Suprapubic skin (tissue), 4 donors: ENCODE data around the gene ITGA1.

ENCODE experiments used
- EP300 ChIP-seq: sonication (generic); formaldehyde crosslinking; IDR thresholded peaks from one replicate; pipeline ENCODE4 v1.6.1; 2017; ENCODE audit warnings: antibody characterized with exemption
- POLR2A ChIP-seq, 2 donors: fragments of 450-650 bp; IDR thresholded peaks; one replicate each; pipeline ENCODE4 v1.6.1; 2017; ENCODE audit warnings: antibody characterized with exemption in 2 of 2, mild to moderate bottlenecking in 2 of 2, moderate library complexity in 2 of 2
- POLR2AphosphoS5 ChIP-seq, 3 donors: sonication (generic); formaldehyde crosslinking; IDR thresholded peaks; one replicate each; pipeline ENCODE4 v1.6.1; 2017; ENCODE audit warnings: antibody characterized with exemption in 3 of 3
- TF ChIP-seq, protein P1 (sequence below), 2 donors: fragments of 200-600 bp in 1 of 2; fragments of 450-650 bp in 1 of 2; sonication (generic) in 1 of 2; IDR thresholded peaks; one replicate each; pipeline ENCODE4 v1.5.1; 2016 to 2019; ENCODE audit warnings: antibody characterized with exemption in 2 of 2, mild to moderate bottlenecking in 1 of 2, moderate library complexity in 1 of 2

DNA sequence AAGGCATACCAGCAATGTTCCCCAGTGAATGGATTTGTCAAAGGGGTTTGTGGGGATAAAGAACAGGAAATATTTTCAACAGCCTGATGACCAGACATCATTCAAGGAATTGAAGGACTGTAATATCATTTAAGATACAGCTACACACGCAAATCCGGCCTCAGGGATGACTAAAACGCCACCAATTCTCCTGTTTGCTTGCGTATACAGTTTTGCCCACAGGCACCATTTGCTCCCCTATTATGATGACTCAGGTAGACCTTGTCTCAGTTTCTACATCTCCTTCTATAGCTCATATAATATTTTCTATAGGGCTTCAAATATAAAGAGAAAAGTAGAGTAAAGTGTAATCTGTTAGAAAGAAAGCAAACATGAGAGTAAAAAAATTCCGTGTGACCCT is 29.7 kb upstream of the ITGA1 start:
- TF ChIP-seq, protein P1, sequence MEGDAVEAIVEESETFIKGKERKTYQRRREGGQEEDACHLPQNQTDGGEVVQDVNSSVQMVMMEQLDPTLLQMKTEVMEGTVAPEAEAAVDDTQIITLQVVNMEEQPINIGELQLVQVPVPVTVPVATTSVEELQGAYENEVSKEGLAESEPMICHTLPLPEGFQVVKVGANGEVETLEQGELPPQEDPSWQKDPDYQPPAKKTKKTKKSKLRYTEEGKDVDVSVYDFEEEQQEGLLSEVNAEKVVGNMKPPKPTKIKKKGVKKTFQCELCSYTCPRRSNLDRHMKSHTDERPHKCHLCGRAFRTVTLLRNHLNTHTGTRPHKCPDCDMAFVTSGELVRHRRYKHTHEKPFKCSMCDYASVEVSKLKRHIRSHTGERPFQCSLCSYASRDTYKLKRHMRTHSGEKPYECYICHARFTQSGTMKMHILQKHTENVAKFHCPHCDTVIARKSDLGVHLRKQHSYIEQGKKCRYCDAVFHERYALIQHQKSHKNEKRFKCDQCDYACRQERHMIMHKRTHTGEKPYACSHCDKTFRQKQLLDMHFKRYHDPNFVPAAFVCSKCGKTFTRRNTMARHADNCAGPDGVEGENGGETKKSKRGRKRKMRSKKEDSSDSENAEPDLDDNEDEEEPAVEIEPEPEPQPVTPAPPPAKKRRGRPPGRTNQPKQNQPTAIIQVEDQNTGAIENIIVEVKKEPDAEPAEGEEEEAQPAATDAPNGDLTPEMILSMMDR (IDR thresholded peaks at IDR 0.05) = no peak
- TF ChIP-seq POLR2A (IDR thresholded peaks at IDR 0.05) = no peak
- no peak for TF ChIP-seq EP300
- TF ChIP-seq POLR2AphosphoS5 (IDR thresholded peaks at IDR 0.05) = no peak
